GM12872 (cell line): ENCODE measurements around the gene KRT38.

Source experiments
- TF ChIP-seq, protein P1 (sequence below): IDR thresholded peaks from 3 replicates; pipeline ENCODE4 v1.5.1; 2011; ENCODE audit warnings: low read depth, mild to moderate bottlenecking, low read length, moderate library complexity; ENCODE audit not compliant: insufficient read depth

The KRT38 gene

DNA sequence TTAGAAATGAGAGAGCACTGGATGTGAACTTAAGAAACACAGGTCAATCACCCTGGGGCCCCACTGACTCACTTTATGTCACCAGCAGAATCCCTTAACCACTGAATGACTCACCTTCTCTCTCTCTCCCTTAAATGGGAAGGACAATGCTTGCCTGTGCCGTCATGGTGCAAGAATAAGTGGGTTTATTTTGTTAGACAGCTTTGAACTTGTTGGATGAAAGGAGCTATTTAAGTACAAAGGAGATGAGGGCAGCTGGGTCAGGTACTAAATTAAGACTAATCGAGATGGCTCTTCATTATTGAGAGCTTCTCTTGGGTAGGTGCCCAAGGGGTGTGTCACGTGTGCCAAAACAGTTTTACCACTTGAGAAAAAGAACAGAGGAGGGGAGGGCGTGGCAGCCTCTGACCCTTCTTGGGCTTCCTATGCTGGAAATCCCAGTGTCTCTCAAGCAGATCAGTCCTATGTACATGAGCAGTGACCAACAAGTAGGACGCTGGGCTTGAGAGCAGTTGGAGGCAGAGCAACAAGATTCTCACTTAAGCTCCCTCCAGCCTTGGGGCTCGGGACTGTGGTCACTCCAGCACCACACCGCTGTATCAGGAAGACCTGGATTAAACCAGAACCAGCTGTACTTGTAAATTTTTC lies 36.6 kb downstream of the KRT38 start:
- TF ChIP-seq, protein P1, sequence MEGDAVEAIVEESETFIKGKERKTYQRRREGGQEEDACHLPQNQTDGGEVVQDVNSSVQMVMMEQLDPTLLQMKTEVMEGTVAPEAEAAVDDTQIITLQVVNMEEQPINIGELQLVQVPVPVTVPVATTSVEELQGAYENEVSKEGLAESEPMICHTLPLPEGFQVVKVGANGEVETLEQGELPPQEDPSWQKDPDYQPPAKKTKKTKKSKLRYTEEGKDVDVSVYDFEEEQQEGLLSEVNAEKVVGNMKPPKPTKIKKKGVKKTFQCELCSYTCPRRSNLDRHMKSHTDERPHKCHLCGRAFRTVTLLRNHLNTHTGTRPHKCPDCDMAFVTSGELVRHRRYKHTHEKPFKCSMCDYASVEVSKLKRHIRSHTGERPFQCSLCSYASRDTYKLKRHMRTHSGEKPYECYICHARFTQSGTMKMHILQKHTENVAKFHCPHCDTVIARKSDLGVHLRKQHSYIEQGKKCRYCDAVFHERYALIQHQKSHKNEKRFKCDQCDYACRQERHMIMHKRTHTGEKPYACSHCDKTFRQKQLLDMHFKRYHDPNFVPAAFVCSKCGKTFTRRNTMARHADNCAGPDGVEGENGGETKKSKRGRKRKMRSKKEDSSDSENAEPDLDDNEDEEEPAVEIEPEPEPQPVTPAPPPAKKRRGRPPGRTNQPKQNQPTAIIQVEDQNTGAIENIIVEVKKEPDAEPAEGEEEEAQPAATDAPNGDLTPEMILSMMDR = no peak

DNA sequence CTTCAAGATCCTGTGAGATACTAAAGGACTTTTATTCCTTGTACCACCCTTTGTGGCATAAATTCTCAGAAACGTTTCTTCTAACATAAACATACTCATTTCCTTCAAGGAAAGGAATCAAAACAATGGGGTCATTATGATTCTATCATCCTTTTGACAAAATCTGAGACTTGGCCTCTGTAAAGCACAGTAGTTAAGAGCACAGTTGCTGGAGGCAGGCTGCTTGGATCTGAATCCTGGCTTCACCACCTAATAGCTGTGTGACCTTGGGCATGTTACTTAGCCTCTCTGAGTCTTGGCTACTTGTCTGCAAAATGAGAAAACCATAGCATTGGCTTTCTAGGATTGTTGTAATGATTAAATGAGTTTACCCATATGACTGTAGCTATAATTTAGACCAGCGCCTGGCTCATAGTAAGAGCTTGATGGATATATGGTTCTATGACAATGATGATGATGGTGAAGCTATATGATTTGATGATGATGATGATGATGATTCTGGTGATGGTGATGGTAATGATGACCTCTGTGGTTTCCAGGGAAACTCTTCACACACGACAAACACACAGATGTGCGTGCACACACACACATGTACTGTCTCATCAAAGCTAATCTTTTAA lies 37.3 kb downstream of the KRT38 start:
- TF ChIP-seq, protein P1 = no peak

DNA sequence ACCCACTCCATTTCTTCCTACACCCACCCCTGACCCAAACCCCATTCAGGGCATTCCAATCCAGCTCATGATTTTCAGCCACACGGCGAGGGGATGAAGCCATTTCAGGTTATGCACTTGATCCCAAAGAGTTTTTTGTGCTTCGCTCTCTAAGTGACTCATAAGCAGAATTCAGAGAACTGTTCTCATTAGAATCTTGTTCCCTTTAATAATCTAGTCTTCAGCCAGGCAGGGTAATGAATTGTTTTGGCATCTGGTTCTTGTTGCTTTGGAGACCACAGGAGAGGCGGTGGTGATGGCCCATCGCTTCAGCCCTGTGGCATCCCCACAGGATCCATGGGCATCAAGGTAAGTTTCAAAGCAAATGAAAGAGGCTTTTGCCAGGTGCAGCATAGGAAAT lies 38.6 kb downstream of the KRT38 start:
- TF ChIP-seq, protein P1 = no peak

DNA sequence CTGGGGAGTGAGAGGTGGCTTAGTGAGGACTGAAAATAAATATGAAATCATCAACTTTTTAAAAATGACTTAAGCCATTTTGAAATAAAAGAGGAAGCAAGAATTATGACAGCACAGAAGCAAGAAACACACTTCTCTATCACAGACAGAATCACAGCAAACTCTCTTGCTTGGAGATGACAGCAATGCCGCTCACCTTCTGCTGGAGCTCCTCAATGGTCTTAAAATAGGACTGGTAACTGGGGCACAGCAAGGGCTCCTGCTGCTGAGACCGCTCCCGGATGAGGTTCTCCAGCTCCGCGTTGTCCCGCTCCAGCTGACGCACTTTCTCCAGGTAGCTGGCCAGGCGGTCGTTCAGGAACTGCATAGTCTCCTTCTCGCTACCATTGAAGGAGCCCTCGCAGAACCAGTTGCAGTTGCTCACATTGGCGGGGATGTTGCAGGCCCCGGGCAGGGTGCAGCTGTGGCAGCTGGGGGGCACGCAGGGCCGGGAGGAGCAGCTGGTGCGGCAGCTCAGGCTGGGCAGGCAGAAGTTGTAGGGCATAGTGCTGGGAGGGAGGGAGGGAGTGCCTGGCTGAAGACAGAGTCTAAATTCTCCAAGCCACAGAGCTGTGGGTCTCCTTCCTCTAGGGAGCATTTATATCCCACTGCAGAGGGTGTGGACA lies 43.7 kb downstream of the KRT38 start, which contains the start of gene KRT31:
KRT31 (minus strand) TSS at position 613 of the 665 bp plus-strand sequence; CDS start at position 544, 69 bp downstream.
- TF ChIP-seq, protein P1 = no peak

DNA sequence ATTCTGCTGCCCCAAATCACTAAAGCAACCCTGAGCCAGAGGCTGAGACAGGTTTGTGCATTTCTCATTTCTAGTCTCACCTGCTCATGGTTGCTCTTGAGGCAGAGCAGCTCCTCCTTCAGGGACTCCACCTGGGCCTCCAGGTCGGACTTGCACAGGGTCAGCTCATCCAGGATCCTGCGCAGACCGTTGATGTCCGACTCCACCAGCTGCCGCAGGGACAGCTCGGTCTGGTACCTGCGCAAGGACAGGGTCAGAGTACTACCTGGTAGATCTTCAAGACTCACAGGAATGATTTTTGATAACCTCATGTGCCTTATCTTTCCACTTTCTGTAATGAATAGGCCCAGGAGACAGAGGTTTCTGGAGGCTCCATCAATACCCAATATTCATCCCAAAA lies 44.4 kb downstream of the KRT38 start:
- TF ChIP-seq, protein P1 = no peak

DNA sequence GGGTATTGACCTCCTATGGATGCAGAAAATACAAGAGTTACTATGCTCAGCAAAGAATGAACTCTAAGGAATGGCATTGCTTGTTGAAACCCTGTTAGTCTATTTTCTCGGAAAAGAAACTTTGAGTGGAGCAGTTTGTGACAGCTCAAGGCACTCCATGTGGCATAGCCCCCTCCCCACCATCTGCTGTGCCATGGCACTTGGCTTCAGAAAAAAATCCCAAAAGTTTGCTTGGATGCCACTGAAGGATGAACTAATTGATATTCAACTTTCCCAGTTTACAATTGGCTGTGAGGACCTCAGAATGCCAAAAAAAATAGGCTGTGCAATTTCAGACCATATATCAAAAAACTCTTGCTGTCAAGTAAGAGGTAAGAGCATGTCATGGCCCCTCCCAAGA lies 45.2 kb downstream of the KRT38 start:
- TF ChIP-seq, protein P1 = no peak

DNA sequence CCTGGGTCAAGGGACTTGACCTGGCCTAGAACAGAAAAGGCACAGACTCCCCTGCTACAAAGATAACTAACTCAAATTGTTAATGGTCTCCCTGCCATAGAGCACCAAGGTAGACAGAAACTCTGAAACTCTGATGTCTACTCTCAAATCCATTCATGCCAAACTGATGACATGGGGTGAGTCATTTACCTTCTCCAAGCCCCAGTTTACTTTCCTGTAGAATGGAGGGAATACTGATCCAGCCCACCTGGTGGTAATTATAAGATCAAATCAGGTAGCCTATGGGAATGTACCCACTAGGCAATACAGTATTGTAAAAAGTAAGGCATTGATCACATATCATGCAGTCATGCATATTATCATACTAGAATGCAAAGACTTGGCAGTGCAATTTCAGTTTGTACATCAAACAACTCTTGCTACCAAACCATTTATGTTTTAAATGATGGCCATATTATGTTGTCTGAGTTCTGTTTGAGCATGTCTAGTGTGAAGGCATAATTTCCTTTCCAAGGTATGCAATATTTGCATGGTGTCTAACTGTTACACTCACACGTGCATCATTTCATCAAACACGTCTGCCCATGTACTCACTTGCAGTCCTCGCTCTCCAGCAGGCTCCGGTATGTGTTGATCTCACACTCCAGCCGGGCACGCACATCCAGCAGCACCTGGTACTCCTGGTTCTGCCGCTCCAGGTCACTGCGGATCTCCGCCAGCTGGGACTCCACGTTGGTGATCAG lies 46.4 kb downstream of the KRT38 start:
- TF ChIP-seq, protein P1 = no peak
